Stimulated activated CD8-positive, alpha-beta memory T cell treated with anti-CD3 and anti-CD28 coated beads, Interleukin-4, amount 100 ng/mL, for 4 hours (primary cell): ENCODE data around the gene ZNF787.
"Not testable (repeated sequence)": the region's sequence is repeated elsewhere in the genome, so short reads cannot be mapped to it uniquely, and the experiment has no call there.

Experiments
- DNase-seq, 2 donors: peaks; one replicate each; pipeline ENCODE4 v3.0.0-alpha.2; 2020; ENCODE audit warnings: low read depth in 2 of 2, low spot score in 1 of 2

The ZNF787 gene

DNA sequence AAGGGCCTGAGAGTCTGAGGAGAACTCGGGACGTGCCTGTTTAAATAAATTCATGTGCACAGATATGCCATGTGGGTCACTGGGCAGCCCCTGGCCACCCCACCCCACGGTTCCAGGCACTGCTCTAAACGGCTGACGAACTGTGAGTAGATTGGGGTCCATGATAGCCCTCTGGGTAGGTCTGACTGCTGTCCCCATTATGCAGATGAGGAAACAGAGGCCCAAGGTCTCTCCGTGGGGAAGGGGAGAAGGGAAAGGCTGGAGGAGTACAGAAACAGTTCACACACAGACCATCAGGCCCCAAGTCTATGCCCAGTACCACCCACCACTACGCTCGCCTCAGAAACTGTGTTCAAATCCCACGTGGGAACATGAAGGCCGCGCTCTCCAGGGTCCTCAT is 14.1 kb downstream of the ZNF787 start:
- no peak for DNase-seq

DNA sequence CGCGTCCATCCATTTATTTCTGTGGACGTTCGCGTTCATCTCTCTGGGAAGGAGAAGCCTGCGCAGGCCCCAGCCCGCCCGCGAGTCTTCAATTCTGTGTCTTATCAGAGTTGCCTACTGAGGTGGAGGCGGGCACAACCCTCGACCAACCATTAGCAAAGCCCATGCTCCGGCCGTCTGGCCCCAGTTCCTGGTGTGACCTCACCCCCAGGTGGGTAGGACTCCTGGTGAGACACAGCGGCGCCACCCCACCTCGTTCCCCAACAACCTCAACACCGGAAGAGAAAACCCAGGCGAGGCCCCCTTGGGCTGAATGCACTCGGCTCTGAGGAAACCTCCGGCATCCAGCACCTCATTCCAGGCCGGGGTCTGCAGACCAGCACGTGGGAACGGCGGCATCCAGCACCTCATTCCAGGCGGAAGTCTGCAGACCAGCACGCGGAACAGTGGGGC is 14.7 kb downstream of the ZNF787 start:
- DNase-seq: no peak

DNA sequence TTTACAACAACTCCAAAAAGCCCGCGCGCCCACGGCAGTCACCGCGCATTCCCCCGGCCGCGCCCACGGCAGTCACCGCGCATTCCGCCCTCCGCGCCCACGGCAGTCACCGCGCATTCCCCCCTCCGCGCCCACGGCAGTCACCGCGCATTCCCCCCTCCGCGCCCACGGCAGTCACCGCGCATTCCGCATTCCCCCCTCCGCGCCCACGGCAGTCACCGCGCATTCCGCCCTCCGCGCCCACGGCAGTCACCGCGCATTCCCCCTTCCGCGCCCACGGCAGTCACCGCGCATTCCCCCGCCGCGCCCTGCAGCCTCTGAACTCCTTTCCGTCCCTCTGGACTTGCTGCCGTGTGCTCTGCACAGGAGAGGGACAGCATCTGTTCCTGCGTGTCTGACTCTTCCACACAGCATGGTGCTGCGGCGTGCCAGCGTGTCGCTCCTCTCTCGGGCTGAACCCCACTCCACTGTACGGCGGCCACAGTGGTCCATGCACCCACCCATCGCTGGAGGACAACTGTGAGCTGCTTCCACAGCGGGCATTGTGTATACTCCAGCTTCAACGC is 15.2 kb downstream of the ZNF787 start:
- not testable (repeated sequence) for DNase-seq

DNA sequence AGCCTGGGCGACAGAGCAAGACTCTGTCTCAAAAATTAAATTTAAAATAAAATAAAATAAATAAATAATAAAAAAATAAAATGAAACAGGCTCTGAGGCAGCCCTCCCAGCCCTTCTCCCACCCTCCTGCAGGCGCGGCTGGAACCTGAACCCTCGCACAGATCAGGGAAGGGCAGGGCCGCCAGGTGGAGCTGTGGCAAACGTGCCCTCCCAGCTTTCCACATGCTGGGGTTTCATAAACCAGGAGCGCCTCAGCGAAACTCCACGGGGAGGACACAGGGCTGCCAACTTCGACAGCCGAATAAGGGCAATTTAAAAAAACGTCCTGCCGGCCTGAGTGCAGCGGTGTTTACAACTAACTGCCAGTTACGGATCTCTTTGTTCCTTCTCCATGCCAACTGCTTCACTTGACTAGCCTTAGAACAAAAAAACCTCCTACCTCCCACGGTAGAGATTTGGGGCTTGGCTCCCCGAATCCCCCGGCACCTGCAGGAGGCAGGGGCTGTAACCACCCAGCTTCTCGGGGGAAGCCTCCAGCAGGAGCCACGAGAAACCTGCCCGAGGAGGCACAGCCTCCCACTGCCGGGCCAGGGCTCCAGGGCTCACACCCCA is 15.9 kb downstream of the ZNF787 start:
- DNase-seq: no peak

DNA sequence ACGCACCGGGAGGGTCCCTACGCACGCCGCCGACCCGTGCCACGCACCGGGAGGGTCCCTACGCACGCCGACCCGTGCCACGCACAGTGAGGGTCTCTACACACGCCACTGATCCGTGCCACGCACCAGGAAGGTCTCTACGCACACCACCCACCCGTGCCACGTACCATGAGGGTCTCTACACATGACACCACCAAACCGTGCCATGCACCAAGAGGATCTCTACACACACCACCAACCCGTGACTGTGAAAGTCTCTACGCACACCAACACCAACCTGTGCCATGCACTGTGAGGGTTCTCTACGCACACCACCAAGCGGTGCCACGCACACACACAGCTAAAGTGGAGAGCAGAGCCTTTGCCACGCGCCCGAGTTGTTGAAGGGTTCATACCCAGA is 16.7 kb downstream of the ZNF787 start:
- no peak for DNase-seq

DNA sequence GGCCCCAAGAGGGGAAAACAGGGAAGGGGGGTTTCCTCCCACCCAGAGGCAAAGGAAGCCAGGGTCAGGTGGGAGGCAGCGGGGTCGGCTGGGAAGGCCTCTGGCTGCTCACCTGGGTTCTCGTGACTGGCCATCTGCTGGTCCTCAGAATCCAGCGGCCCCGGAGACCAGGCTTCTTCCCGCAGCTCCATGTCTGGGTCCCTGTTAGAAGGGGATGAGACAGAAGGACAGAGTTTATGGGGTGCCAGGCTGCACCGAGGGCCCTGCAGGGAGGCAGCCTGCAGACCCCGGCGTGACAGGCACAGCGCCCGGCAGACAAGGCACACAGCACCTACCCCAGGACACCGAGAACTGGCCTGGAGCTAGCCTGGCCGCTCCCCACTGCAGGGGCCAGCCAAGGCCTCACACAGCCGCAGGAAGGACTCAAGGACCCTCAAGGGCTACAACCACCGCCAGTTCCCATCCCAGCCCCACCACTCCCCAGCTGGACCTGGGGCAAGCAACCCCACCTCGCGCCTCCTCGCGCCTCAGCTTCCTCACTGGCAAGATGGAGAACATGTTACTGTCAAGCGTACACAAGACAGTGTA is 18.0 kb downstream of the ZNF787 start:
- no peak for DNase-seq

DNA sequence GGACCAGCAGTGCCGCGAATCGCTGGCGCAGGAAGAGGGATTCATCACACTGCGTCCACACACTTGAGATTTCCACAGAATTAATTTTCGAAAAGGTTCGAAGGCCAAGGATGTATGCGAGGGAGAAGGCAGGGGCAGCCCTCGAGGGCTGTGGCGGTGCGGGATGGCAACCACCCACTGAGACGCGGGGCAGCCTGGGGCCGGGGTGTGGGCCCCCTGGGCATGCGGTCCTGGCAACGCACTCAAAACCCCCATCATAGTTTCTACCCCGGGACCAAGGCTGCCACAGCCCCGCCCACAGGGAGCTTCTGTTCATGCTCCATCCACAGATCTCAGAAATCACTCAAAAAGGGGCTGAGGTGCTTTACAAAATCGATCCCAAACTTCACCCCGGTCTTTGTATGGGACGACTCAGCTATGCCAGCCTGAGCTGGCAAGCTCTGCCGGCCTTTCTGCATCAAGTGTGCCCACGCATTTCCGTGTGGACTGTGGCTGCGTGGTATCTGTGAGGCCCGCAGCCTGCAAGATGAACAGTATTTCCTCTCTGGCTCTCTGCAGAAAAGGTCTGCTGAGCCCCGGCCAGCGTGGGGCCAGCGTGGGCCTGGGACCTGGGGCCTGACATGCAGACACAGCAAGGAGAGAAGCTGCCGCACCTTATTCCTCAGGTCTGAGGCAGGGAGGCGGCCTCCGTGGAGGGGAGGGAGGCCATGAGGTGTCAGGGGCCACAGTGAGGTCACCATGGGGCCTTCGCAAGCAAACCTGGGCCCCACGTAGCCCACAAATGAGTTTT is 19.2 kb downstream of the ZNF787 start:
- no peak for DNase-seq

DNA sequence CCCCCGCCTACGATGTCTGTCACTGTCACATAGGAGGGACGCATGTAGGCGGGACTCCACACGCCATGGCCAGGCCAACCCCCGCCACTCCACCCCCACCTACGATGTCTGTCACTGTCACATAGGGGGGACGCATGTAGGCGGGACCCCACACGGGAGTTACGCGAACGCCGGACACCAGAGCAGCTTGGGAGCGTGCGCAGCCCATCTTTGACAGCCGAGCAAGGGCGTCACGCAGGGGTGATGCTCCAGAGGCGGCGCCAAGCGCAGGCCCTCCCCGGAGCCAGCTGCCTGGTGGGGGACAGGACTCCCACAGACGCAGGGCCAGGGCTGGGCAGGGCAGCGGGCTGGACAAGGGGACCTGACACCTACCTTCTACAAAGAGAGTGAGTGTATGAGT is 20.0 kb downstream of the ZNF787 start:
- no peak for DNase-seq

DNA sequence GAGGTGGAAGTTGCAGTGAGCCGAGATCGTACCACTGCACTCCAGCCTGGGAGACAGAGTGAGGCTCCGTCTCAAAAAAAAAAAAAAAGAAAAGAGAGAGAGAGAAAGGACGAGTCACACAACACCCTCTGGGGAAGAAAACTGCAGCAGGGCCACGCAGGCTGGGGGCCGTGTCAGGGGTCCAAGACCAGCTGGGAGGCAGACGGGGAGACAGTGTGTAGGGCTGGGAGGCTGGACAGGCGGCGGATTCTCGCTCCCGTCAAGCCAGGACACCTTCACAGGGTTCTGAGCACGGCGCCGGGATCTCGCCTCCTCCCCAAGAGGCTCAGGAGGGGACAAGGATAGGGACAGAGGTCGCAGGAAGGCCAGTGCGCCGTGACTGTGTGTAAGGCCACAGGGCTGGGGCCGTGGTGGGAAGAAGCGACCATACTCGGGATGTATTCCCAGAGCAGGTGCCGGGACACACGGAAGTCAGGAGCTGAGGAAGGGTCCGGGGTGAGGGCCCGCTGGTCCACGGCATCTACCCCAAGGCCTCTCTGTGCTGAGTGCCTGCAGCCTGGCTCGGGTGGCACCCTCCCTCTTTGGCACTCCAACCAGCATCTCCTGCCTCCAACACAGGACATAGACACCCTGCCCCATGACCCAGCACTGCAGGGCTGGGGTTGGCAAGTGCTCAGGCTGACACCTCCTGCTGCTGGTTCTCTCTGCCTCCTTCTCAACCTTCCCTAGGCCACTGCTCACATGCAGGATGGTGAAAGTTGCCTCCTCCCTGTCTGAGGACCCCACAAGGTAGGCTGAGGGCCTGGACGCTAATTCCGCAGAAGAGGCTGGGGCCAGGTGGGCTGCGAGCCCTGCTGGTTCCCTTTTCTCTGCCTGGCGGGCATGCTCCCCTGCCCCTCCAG is 21.2 kb downstream of the ZNF787 start:
- DNase-seq: no peak

DNA sequence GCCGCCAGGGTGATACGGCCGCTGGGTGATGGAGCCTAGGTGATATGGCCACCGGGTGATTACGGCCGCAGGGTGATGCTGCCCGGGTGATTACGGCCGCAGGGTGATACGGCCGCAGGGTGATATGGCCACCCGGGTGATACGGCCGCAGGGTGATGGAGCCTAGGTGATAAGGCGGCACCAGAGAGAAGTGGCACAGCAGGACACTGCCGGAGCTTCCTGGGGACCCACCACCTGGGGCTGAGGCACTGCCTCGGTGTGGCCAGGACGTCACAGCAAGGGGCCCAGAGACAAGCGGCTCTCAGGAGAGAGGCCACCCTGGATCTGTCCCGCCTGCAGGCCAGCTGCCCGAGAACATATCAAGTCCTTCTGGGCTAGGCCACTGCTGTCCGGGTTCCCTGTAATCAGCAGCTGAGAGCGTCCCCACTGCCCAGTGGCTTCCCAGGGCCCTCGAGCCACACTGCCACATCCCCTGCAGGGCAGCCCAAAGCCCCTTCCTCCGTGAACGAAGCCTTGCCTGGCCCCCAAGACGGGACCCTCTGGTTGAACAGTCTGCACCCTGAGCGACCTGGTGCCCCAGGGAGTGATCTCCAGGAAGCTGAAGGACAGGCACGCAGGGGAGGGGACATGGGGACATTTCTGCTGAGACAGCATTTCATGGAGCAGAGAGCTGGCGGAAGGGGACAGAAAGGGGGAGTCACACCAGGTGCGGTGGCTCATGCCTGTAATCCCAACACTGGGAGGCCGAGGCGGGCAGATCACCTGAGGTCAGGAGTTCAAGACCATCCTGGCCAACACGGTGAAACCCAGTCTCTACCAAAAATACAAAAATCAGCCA is 22.1 kb downstream of the ZNF787 start:
- DNase-seq: no peak

DNA sequence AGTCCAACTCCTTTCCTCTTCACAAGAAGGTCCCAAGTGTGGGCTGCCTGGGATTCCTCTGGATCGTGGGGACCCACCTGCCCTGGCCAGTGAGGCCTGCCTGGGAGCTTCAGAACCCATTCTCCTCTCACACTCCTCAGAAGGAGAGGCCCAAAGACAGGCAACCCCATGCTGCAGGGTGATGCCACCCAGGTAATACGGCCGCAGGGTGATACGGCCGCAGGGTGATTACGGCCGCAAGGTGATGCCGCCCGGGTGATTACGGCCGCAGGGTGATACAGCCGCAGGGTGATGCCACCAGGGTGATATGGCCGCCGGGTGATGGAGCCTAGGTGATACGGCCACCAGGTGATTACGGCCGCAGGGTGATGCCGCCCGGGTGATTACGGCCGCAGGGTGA is 22.9 kb downstream of the ZNF787 start:
- not testable (repeated sequence) for DNase-seq

DNA sequence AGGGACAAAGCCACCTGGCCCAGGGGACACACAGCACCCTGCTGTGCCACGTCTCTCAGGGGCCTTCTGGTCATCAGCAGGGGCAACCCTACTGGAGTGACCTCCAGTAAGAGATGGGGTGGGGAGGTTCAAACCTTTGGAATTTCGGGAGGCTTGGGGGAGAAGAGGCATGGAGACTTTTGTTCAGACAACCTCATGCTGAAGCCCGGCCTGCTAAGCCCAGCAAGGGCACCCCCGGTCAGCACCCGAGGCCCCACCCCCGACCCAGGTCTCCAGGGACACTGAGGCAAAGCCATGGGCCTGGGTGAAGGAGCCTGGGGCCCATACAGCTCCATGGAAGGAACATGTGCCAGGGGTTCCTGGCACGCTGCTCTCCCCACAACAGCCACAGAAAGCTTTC is 23.3 kb downstream of the ZNF787 start:
- DNase-seq: no peak

DNA sequence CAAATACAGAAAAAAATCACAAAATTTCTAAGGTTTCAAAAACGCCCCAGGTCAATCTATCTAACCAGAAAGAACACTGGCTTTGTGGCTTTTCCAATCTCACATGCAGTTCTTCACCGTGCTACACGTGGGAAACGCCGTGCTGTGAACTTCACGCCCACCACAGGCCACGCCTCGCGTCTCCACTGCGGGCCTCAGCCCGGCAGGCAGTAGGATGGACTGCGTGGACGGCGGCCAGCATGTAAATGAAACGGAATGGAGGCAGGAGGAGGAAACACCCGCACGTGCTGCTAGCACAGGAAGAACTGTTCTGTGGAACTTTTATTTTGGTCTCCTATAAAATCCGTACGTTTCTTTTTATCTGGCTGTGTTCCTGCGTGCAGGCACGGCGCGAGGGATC is 23.8 kb downstream of the ZNF787 start:
- no peak for DNase-seq

DNA sequence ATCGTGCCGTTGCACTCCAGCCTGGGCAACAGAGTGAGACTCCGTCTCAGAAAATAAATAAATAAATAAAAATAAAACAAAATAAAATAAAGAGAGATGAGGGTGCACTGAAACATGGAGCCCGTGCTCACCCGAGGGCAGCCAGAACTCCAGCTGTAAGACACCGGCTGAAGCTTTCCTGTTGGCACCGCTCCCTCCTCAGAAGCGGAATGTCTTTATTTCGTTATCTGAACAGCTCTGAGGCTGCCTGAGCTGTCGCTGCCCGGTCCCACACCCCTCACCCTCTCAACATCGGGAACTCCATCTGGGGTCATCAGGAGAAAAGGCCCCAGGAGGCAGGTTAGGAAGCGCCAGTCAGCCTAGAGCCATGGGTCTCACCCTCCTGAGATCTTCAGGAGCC is 24.4 kb downstream of the ZNF787 start:
- no peak for DNase-seq

DNA sequence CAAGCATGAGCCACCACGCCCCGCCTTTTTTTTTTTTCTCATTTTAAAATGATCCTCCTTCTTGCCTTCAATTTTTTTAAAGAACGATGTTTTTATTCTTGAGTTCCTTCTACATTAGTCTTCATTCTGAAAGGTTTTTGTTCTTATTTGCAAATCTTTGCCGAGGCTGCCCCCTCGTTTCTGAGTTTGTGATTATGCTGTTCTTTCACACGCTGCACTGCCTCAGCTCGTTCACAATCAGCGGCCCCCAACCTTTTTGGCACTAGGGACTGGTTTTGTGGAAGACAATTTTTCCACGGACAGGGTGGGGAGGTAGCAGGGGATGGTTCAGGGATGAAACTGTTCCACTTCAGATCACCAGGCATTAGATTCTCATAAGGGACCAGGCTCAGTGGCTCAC is 26.6 kb downstream of the ZNF787 start:
- DNase-seq: no peak

DNA sequence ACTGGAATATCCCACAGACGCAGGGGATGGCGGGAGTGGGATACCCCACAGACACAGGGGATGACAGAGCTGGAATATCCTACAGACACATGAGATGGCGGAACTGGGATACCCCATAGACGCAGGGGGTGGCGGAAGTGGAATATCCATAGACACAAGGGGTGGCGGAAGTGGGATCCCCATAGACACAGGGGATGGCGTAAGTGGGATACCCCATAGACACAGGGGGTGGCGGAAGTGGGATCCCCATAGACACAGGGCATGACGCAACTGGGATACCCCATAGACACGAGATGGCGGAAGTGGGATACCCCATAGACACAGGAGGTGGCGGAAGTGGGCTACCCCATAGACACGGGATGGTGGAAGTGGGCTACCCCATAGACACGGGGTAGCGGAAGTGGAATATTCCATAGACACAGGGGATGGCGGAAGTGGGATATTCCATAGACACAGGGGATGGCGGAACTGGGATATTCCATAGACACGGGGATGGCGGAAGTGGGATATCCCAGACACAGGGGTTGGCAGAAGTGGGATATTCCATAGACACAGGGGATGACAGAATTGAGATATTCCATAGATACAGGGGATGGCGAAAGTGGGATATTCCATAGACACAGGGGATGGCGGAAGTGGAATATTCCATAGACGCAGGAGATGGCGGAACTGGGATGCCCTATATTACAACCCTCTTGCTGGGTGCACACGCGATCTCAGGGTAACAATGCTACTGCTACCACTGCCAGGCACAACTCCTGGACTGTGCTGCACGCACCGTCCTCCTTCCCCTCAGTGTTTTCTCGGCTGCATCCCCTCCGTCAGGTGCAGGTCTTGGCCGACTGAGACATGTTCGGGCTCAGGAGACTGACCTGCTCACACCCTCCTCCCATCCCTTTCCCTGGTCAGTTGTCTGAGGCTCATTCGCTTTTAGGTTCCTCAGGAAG is 28.1 kb downstream of the ZNF787 start:
- no peak for DNase-seq

DNA sequence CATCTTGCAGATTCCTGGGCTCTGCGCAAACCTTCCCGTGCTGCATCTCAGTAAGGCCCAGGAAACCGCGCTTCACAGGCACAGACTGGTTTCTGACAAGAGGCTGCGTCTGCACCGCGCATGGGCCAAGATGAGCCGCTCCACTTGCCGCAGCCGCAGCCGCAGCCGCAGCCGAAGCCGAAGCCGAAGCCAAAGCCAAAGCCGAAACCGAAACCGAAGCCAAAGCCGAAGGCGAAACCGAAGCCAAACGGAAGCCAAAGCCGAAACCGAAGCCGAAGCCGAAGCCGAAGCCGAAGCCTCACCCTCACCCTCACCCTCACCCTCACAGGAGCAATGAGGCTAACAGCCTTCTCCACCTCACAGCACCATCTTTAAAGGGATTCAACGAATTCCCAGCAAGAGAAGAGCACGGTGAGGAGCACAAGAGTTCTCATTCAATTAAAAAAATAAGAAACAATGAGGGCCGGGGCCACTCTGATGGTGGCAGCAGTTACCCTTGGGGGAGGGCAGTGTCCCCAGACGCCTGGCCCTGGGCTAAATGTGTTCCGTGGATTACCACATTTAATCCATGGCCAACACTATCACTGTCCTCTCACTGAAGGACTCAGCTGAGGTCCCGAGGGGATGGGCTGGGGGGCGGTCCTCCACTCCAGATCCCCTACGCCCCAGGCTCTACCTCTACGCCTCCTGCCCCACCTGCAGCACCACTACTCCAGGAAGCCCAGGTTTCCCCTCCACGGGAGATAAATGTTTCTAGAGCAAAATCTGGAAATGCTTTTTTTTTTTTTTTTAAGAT is 29.1 kb downstream of the ZNF787 start:
- DNase-seq: no peak

DNA sequence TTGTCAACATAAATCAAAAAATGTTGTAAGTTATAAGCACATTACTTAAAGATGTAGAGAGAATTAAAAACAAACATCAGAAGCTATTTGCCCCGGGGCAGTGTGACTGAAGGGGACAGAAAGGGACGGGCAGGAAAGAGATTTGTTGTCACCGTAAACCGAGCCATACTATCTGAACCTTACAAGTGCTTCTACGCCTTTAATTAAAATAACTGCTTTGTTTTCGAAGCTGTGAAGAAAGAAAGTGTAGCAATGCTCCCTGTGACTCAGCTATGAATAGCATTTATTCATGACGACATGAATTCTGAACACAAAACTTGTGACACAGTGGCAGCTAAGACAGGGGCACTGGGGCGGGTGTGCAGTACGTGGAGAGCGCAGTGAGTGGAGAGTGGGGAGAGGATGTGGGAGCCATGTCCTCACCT is 30.0 kb downstream of the ZNF787 start:
- no peak for DNase-seq
